Stimulated activated effector memory CD8-positive, alpha-beta T cell treated with anti-CD3 and anti-CD28 coated beads, Interleukin-12 subunit alpha, Interleukin-12 subunit beta, amount 100 ng/mL, for 72 hours (primary cell): ENCODE results near the gene PIGS.
"Not testable (repeated sequence)": the region's sequence is repeated elsewhere in the genome, so short reads cannot be mapped to it uniquely, and the experiment has no call there.

Experiments used
- ATAC-seq: fragments of 150-1000 bp; cut with Tn5 transposase; 2 replicates; pipeline ENCODE4 v1.10.0; 2021
- DNase-seq, 2 donors: peaks; one replicate each; pipeline ENCODE4 v3.0.0; 2021 to 2022; ENCODE audit warnings: low spot score in 2 of 2
- H3K27ac Mint-ChIP-seq: one replicate; pipeline ENCODE4 v1.8.0; 2022; ENCODE audit warnings: mild to moderate bottlenecking, mixed read lengths
- H3K36me3 Mint-ChIP-seq: one replicate; pipeline ENCODE4 v1.8.0; 2022; ENCODE audit warnings: mild to moderate bottlenecking, mixed read lengths
- H3K4me1 Mint-ChIP-seq: one replicate; pipeline ENCODE4 v1.8.0; 2022; ENCODE audit warnings: mixed read lengths
- H3K4me3 Mint-ChIP-seq: one replicate; pipeline ENCODE4 v1.8.0; 2022; ENCODE audit warnings: mild to moderate bottlenecking, mixed read lengths
- H3K9me3 Mint-ChIP-seq: one replicate; pipeline ENCODE4 v1.8.0; 2022; ENCODE audit warnings: mixed read lengths

The PIGS gene

DNA sequence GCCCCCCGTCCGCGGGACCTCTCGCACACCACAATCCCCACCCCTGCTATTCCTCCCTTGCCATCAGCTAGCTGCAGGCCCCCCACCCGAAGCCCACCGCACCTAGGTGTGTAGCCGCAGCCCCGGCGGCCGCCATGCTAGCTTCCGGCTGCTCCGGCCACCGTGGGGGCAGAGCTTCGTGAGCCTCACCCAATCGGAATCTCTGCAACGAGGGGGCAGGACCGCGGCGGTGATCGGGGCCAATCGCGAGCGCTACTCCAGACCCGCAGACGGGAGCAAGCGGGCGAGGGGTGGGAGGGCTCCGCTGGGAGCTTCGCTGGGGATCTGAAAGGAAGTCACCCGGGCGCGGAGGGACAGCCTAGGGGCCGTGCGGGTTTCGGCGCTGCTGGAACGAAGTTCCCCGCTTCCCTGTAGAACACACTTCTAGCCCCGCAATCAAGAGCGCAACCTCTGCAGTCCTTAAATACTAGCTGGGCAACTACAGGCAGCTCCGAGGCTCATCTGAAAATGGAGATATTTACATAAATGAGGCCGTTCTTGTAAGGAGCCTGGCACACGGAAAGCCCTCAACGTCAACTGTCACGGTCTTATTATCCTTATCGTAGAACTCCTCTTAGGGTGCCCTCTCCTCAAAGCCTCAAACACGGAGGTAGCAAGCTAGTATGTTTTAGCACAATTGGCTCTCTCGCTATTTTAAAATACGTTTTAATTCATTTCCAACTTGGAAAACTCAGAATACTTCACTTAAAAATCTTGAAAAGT lies at the start of gene PIGS:
Gene PIGS, minus strand, starts transcription at position 164 of the 762 bp plus-strand sequence. Its CDS starts 28 bp downstream, at position 136.
- H3K9me3 Mint-ChIP-seq = no peaks in the 10 kb centered on the region
- H3K4me3 Mint-ChIP-seq = peak within 1 kb of the TSS; percentile 95
- ATAC-seq (peak; percentile 98), DNase-seq (peak; percentile 79 to 95)
- H3K36me3 Mint-ChIP-seq = peaks cover 81% of the 10 kb centered on the region
- peak within 1 kb of the TSS; percentile 94 for H3K27ac Mint-ChIP-seq
- peaks cover 70% of the 10 kb centered on the region for H3K4me1 Mint-ChIP-seq

DNA sequence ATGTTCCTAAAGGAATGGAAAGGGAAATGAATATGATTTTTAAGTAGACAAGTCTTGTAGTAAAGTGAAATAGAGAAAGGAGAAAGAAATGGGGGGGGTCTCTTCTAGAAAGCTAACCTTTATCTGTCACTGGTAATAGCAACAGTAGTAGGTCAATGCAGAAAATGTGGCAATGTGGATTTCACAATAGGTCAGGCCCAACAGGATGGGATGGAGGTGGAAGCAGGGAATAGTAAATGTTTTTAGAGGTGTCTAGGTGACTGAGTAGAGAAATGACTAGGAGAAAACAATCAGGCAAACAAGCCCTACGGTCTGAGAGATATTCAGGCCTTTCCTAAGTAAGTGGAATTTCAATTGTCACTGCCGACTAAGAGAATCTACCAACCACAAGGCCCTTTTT lies 48.7 kb upstream of the PIGS start:
- DNase-seq (no peak), ATAC-seq (no peak)
- peaks cover 5% of the 10 kb centered on the region for H3K4me1 Mint-ChIP-seq
- peaks cover 100% of the 10 kb centered on the region for H3K36me3 Mint-ChIP-seq
- no peak overlapping the region for H3K27ac Mint-ChIP-seq
- H3K9me3 Mint-ChIP-seq = no peaks in the 10 kb centered on the region
- H3K4me3 Mint-ChIP-seq = no peak overlapping the region

DNA sequence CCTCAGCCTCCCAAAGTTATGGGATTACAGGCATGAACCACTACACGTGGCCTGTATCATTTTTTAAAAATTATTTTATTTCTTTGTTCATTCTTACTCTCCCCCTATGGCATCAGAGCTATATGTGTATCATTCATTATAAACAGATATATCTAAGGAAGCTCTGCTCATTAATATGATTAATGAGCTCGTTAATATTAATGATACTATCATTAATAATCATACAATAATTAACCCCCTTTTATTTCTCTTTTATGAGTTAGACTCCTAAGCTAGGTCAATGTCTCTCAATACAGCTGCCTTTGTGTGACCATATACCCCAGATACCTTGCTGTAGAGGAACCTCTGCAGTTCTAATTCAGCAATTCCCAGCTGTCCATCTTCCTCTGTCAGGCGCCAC lies 47.1 kb upstream of the PIGS start:
- H3K36me3 Mint-ChIP-seq = peaks cover 98% of the 10 kb centered on the region
- no peak overlapping the region for H3K4me3 Mint-ChIP-seq
- H3K4me1 Mint-ChIP-seq = no peaks in the 10 kb centered on the region
- no peak for DNase-seq
- no peak for ATAC-seq
- no peaks in the 10 kb centered on the region for H3K9me3 Mint-ChIP-seq
- H3K27ac Mint-ChIP-seq = no peak overlapping the region

DNA sequence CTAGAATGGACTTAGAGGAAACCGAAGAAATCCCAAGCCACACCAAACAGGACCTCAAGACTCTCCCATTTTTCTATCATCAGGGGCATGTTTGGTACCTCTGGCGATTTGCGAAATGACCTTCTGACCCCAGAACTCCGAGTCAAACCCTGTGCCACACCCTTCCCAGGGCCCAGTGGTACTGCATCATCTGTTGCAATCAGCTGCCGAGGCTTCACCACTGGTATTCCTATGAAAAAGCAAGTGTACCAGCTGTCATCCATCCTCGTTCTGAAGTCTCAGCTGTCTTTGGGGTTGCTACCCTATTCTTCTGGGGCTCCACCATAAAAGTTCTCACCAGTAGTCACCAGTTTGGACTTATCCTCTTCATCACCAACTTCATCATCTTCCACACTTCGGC lies 45.0 kb upstream of the PIGS start:
- H3K4me1 Mint-ChIP-seq = no peaks in the 10 kb centered on the region
- DNase-seq = no peak
- H3K36me3 Mint-ChIP-seq = peaks cover 97% of the 10 kb centered on the region
- no peak overlapping the region for H3K4me3 Mint-ChIP-seq
- no peak for ATAC-seq
- no peaks in the 10 kb centered on the region for H3K9me3 Mint-ChIP-seq
- H3K27ac Mint-ChIP-seq = peak overlapping the region; percentile 52

DNA sequence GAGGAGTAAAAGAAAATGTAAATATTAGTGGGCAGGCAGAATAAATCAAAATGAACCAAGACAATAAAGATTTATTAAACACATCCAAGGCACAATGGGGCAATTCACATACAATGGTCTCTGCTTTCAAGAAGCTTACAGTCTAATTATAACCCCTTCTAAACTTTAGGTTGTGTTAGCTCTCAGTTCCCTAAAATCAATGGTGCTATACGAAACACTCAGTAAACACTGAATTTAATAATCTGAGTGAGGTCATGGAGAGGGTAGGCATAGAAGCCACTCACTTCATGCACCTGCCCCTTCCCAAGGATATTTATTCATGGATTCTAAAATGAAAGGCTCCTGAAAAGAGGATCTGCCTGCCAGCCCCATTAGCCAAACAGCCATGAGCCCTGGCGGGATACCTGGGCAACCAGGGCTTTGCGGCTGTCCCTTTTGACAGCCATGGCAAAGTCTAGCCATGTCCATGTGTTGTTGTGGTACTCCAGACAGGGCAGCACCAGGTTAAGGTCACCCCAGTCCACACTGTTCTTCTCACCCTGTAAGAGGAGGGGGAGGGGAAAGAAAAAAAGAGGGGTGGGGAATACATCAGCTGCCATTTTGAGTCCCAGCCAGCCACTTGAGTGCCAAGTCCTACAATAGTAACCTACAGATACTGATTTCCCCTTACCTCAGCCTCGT lies 44.1 kb upstream of the PIGS start:
- DNase-seq = no peak
- H3K36me3 Mint-ChIP-seq = peaks cover 96% of the 10 kb centered on the region
- no peak overlapping the region for H3K4me3 Mint-ChIP-seq
- no peaks in the 10 kb centered on the region for H3K4me1 Mint-ChIP-seq
- H3K9me3 Mint-ChIP-seq = no peaks in the 10 kb centered on the region
- no peak for ATAC-seq
- H3K27ac Mint-ChIP-seq = peak overlapping the region; percentile 52

DNA sequence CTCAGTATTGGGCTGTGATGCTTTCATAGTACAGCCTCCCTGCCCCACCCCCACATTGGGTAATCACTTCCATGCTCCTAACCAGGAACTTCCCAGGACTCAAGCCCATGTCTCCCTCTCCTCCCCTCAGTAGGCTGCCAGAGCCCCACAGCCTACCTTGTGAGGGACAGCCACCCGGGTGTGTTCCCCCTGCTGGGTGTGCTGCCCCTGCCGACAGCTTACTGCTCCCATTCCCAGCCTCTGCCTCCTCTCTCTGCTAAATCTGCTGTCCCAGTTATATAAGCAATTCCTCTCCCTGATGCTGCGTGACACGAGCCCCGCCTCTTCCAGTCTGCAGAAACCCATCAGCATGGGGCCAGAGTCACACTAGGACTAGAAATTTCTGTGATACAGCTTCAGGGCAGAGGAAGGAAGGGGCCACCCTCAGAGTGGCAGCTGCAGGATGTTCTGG lies 42.6 kb upstream of the PIGS start, which contains the start of gene RSKR:
Gene RSKR, minus strand, starts transcription at position 255 of the 451 bp plus-strand sequence. Its CDS starts 24 bp downstream, at position 231.
- ATAC-seq (no peak), DNase-seq (no peak)
- H3K9me3 Mint-ChIP-seq = no peaks in the 10 kb centered on the region
- no peak within 1 kb of the TSS for H3K4me3 Mint-ChIP-seq
- H3K36me3 Mint-ChIP-seq = peaks cover 96% of the 10 kb centered on the region
- peak within 1 kb of the TSS; percentile 48 for H3K27ac Mint-ChIP-seq
- no peaks in the 10 kb centered on the region for H3K4me1 Mint-ChIP-seq

DNA sequence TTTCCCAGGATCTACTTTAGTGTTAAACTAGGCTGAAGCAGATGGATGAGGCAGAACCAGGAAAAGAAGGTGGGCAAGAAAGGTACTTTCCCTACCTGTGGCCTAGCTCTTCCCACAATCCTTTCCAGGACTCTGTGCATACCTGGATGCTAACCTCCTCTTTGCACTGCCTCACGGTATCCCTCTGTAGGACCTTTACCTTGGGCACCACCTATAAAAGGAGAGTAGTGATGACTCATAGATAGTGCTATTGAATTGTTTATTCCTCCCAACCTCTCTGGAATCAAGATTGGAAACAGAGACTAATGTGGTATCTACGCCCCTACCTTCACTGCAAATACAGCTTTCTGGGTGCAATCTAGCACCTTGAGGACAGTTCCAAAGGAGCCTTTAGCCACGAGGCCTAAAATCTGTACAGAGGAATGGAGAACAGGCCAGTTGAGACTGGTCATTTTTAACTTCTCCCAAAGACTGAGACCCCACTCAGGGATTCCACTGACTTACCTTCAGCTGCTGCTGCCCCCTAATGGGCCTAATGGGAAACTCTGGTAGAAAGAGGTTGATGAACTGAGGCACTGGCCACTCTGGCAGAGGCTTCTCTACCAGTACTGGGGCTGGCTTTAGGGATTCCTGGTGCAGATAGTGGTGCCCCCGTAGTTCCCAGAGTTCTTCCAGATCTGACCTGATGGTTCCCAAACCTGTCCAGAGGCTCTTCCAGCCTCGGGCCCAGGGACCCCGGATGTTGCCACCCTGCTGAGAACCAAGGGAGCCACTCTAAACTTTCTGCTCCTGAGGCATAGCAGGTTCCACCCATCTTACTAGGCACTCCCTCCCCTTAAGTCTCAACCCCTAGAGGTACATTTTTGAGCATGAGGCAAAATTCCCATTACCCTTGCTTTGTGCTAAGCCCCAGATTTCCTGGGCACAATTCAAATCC lies 41.9 kb upstream of the PIGS start:
- ATAC-seq (peak; percentile 63), DNase-seq (no peak)
- Mint-ChIP-seq H3K36me3 (peaks cover 96% of the 10 kb centered on the region), H3K4me1 (no peaks in the 10 kb centered on the region), H3K9me3 (no peaks in the 10 kb centered on the region), H3K4me3 (no peak overlapping the region), H3K27ac (peak overlapping the region; percentile 48)

DNA sequence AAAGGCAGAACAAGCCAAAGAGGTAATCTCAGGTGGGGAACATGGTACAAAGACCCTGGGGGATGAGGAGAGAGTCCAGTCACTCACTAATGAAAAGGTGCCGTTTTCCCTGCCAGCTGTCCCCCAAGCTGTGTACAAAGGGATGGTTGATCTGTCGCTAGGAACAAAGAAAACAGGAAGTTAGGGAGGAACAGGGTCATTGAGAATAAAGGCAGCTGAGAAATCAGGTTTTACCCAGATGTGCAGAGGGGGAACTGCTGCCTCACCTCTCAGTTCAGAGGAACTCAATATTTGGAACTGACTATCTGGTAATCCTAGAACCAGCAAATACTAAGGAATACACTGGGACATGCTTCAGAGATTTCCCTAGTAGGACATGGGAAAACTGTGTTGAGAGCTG lies 41.2 kb upstream of the PIGS start:
- H3K27ac Mint-ChIP-seq = peak overlapping the region; percentile 48
- no peak for ATAC-seq
- H3K36me3 Mint-ChIP-seq = peaks cover 96% of the 10 kb centered on the region
- H3K9me3 Mint-ChIP-seq = no peaks in the 10 kb centered on the region
- no peaks in the 10 kb centered on the region for H3K4me1 Mint-ChIP-seq
- H3K4me3 Mint-ChIP-seq = no peak overlapping the region
- no peak for DNase-seq

DNA sequence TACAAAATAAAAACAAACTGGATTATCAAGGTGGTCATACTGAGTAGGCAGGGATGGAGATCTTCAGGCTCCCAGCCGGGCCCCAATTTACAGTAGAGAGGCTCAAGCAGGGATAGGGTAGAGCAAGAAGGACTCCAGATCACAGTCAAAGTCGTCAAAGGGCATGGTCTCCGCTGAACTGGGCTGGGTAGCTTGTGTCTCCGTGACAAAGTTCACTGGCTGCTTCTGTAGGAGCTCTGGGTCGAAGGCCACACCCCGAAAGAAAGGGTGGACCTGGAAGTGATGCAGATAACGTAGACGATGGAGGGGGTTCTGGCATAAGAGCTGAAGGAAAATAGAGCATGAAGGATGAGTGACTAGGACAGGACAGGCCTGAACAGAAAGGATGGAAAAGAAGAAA lies 39.1 kb upstream of the PIGS start:
- H3K36me3 Mint-ChIP-seq = peaks cover 85% of the 10 kb centered on the region
- H3K4me3 Mint-ChIP-seq = no peak overlapping the region
- DNase-seq (no peak), ATAC-seq (no peak)
- no peaks in the 10 kb centered on the region for H3K4me1 Mint-ChIP-seq
- H3K9me3 Mint-ChIP-seq = no peaks in the 10 kb centered on the region
- H3K27ac Mint-ChIP-seq = peak overlapping the region; percentile 48

DNA sequence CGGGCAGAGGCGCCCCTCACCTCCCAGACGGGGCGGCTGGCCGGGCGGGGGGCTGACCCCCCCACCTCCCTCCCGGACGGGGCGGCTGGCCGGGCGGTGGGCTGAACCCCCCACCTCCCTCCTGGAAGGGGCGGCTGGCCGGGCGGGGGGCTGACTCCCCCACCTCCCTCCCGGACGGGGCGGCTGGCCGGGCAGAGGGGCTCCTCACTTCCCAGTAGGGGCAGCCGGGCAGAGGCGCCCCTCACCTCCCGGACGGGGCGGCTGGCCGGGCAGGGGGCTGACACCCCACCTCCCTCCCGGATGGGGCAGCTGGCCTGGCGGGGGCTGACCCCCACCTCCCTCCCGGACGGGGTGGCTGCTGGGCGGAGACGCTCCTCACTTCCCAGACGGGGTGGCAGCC lies 32.7 kb upstream of the PIGS start:
- not testable (repeated sequence) for H3K4me1 Mint-ChIP-seq

DNA sequence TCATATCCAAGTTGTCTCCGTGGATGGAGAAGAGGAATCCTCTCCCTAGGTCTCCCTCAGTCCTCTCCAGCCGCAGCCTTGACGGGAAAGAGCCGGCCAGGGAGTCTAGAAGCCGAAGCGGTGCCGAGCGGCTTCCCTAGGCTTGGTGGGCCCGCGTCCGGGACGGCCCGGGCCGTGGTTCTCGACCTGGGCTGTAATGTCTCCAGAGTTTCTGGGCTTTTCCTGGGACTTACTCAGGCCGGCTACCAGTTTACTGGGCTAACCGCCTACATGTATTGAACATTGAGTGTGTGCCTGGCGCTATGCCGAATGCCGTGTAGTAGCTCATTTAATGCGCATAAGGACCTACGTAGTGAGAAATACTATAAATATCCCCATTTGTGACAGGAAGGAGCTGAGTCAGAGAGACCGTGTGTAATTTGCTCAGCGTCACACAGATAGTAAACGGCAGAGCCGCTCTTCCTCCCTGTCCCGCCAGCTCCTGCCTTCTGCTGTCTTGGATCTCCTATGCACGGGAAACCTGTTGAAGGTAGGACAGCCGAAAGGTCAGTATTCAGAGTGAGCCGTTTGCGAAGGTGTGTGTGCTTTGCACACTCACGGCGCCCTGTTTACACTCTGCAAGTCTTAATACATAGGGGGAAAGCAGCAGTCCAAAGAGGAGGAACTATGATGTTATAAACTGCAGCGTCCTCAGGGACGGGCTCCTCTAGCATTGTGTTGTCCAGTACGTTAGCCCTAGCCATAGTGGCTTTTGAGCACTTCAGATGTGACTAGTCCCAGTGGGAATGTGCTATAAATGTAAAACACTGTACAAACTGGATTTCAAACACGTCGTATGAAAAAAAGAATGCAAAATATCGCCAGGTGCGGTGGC lies 28.2 kb upstream of the PIGS start:
- Mint-ChIP-seq H3K36me3 (peaks cover 58% of the 10 kb centered on the region), H3K9me3 (no peaks in the 10 kb centered on the region), H3K4me3 (peak overlapping the region; percentile 94), H3K4me1 (peaks cover 26% of the 10 kb centered on the region), H3K27ac (peak overlapping the region; percentile 98)
- peak; percentile 56 to 85 for DNase-seq
- peak; percentile 88 for ATAC-seq

More for the DNA sequence above, 32.7 kb upstream of the PIGS start:
- H3K27ac Mint-ChIP-seq, H3K4me3 Mint-ChIP-seq, DNase-seq, ATAC-seq, H3K9me3 Mint-ChIP-seq: not testable (repeated sequence)
- H3K36me3 Mint-ChIP-seq = peaks cover 42% of the 10 kb centered on the region

DNA sequence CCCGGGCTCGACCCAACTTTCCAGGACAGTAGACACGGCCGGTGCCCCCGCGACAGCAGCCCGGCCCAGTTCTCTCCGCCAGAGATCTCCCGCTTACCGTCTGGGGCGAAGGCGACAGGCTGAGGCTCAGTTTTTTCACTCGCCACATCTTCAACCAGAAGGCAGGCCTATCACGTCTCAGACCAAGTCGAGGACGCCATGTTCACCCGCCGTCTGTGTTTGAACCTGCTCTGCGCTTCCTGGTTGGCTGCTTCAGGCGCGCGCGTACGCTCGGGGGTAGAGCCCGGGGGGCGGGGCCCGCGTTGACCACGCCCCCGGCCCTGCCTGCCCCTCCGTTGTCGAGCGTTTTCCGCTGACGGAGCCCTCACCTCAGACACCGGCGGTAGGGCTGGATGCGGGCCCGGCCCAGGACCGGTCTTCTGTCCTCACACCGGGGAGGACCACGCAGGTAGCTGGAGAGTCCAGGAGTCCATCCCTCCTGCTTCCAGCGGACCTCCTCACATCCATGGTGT lies 27.5 kb upstream of the PIGS start, which contains the start of gene SPAG5:
Gene SPAG5, minus strand, starts transcription at position 227 of the 512 bp plus-strand sequence. Its CDS starts 79 bp downstream, at position 148.
- Mint-ChIP-seq H3K4me1 (peaks cover 26% of the 10 kb centered on the region), H3K9me3 (no peaks in the 10 kb centered on the region), H3K36me3 (peaks cover 59% of the 10 kb centered on the region), H3K27ac (peak within 1 kb of the TSS; percentile 98), H3K4me3 (peak within 1 kb of the TSS; percentile 94)
- ATAC-seq (peak; percentile 93), DNase-seq (peak; percentile 95)

DNA sequence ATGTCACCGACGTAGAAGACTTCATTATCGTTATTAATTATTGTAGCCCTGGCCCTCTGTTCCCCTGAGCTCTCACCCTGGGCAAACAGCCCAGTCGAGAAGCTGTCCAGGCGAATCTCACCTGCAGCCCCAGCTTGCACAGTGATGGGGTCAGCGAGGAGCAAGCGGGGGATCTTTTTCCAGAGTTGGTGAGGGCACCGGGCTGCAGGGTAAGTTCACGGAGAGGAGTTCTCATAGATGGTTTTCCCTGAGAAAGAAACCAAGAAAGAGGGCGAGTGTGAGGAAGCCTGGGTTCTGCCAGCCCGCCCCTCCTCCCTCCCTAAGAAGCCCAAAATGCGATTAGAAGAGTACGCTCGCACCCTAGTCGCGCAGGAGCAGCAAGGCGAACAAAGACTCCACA lies 27.1 kb upstream of the PIGS start:
- Mint-ChIP-seq H3K4me1 (peaks cover 26% of the 10 kb centered on the region), H3K36me3 (peaks cover 64% of the 10 kb centered on the region), H3K4me3 (peak overlapping the region; percentile 94), H3K9me3 (no peaks in the 10 kb centered on the region), H3K27ac (peak overlapping the region; percentile 98)
- ATAC-seq (no peak), DNase-seq (no peak)
